Right kidney (tissue), 1 donor: ENCODE results near the gene PPCS.
"Not testable (repeated sequence)": the region's sequence is repeated elsewhere in the genome, so short reads cannot be mapped to it uniquely, and the experiment has no call there.

ENCODE experiments used
- DNase-seq: peaks from one replicate; pipeline ENCODE4 v3.0.0-alpha.2; 2016

PPCS gene

GRCh38 chr1:42442662-42443061 lies 13.7 kb upstream of the PPCS start:
- no peak for DNase-seq

GRCh38 chr1:42449256-42449655 lies 7.1 kb upstream of the PPCS start:
- no peak for DNase-seq

- no peak for DNase-seq
These were observed 6.3 kb upstream of the PPCS start for GRCh38 chr1:42450061-42450460.

GRCh38 chr1:42453386-42453785 lies 3.0 kb upstream of the PPCS start:
- DNase-seq, result no peak

- no peak for DNase-seq
These were observed 1.9 kb upstream of the PPCS start for GRCh38 chr1:42454403-42454802.

GRCh38 chr1:42456754-42457089 lies 379 bp downstream of the PPCS start:
- DNase-seq, result no peak

- DNase-seq, result no peak
These were observed 4.9 kb downstream of the PPCS start for GRCh38 chr1:42461196-42461595.

GRCh38 chr1:42462828-42463763 lies 6.8 kb downstream of the PPCS start, which contains the start of gene CCDC30:
Gene CCDC30, plus strand, starts transcription at chr1:42463286. Its CDS starts 17,266 bp downstream, at chr1:42480552.
- peak; percentile 90 for DNase-seq

- no peak for DNase-seq
These were observed 7.6 kb downstream of the PPCS start for GRCh38 chr1:42463921-42464320.

GRCh38 chr1:42466030-42466429 lies 9.7 kb downstream of the PPCS start:
- DNase-seq, result no peak

- no peak for DNase-seq
These were observed 13.4 kb downstream of the PPCS start for GRCh38 chr1:42469727-42470126.

GRCh38 chr1:42476605-42477004 lies 20.3 kb downstream of the PPCS start:
- no peak for DNase-seq

- DNase-seq, result not testable (repeated sequence)
These were observed 21.0 kb downstream of the PPCS start for GRCh38 chr1:42477354-42477753.

GRCh38 chr1:42477775-42478174 lies 21.4 kb downstream of the PPCS start:
- DNase-seq, result no peak

GRCh38 chr1:42479621-42480020 lies 23.3 kb downstream of the PPCS start:
- DNase-seq, result no peak

- no peak for DNase-seq
These were observed 24.6 kb downstream of the PPCS start for GRCh38 chr1:42480921-42481320.

- no peak for DNase-seq
These were observed 26.4 kb downstream of the PPCS start for GRCh38 chr1:42482635-42483153.

GRCh38 chr1:42484382-42484781 lies 28.0 kb downstream of the PPCS start:
- no peak for DNase-seq

- no peak for DNase-seq
These were observed 33.9 kb downstream of the PPCS start for GRCh38 chr1:42490237-42490636.

- not testable (repeated sequence) for DNase-seq
These were observed 45.7 kb downstream of the PPCS start for GRCh38 chr1:42502031-42502430.

- no peak for DNase-seq
These were observed 48.3 kb downstream of the PPCS start for GRCh38 chr1:42504535-42505128.

- no peak for DNase-seq
These were observed 50.2 kb downstream of the PPCS start for GRCh38 chr1:42506576-42506975.
